ENCODE data around the gene ERFE. TPM values are rescaled to one million over a fixed set of nuclear protein-coding genes. Genes with fewer than 3 reads are reported as not detected.

ERFE gene
- total RNA-seq, 1 donor from 2014 or later, result 1.2 TPM

DNA sequence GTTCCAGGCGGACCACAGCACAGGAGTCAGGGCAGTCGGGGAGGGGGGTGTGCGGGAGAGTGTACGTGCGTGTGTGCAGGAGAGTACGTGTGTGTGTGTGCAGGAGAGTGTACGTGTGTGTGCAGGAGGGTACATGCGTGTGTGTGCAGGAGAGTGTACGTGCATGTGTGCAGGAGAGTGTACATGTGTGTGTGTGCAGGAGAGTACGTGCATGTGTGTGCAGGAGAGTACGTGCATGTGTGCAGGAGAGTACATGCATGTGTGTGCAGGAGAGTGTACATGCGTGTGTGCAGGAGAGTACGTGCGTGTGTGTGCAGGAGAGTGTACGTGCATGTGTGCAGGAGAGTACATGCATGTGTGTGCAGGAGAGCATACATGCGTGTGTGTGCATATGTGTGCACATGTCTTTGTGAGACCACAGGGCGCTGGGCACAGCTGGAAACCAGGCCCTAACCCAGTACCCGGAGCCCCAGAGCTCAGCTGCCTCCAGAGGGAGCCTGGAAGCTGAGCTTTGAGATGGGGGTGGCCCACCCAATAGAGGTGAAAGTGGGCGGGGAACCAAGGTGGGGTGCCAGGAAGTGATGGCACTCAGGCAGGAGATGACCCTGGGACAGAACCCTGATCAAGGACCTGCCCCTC lies 34.2 kb upstream of the ERFE start:
- no peaks in the 10 kb centered on the region for H3K4me1 Mint-ChIP-seq (ENCODE audit: unreplicated experiment)
- no peaks in the 10 kb centered on the region for H3K36me3 Mint-ChIP-seq (ENCODE audit: unreplicated experiment)
- peaks cover 2% of the 10 kb centered on the region for H3K27me3 Mint-ChIP-seq (ENCODE audit: unreplicated experiment)
- no peak for DNase-seq (ENCODE audit: extremely low spot score, unreplicated experiment)
- no peaks in the 10 kb centered on the region for H3K9me3 Mint-ChIP-seq (ENCODE audit: unreplicated experiment)
- TF ChIP-seq, protein P1, sequence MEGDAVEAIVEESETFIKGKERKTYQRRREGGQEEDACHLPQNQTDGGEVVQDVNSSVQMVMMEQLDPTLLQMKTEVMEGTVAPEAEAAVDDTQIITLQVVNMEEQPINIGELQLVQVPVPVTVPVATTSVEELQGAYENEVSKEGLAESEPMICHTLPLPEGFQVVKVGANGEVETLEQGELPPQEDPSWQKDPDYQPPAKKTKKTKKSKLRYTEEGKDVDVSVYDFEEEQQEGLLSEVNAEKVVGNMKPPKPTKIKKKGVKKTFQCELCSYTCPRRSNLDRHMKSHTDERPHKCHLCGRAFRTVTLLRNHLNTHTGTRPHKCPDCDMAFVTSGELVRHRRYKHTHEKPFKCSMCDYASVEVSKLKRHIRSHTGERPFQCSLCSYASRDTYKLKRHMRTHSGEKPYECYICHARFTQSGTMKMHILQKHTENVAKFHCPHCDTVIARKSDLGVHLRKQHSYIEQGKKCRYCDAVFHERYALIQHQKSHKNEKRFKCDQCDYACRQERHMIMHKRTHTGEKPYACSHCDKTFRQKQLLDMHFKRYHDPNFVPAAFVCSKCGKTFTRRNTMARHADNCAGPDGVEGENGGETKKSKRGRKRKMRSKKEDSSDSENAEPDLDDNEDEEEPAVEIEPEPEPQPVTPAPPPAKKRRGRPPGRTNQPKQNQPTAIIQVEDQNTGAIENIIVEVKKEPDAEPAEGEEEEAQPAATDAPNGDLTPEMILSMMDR (IDR thresholded peaks at IDR 0.05), result no peak
- H3K27ac Mint-ChIP-seq (ENCODE audit: unreplicated experiment), result no peak overlapping the region
- H3K4me3 Mint-ChIP-seq (ENCODE audit: unreplicated experiment), result no peak overlapping the region

DNA sequence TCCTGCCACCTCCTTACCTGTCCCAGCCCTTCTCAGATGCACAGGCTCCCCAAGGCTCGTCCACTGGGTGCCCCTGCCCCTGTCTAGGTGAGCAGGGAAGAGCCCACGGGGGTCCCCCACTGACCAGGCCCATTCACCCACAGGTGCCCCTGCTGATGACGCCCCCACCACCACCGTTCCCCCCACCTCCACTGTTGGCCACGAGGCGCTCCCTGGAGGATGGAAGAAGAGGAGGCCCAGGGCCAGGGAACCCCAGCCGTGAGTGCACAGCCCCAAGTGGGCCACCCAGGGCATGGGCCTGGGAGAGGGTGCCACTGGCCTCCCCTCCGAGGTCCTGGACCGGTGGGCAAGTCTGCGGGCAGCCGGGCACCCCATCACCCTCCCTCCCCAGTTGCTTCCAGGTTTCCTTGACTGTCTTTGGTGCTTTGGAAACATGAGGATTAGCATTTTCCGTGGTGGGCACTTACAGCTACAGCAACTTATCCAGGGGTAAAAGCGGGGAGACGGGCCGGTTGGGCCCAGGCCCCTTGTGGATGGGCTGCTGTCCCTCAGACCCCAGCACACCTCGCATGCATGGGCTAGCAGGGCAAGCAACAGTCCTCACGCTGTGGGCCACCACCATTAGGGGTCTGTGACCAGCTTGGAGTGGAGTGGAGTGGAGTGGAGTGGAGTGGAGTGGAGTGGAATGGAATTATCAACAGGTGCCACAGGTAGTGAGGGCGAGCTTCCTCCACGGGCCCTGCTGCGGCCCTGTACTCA lies 33.5 kb upstream of the ERFE start:
- no peaks in the 10 kb centered on the region for H3K9me3 Mint-ChIP-seq (ENCODE audit: unreplicated experiment)
- TF ChIP-seq, protein P1 (IDR thresholded peaks at IDR 0.05), result no peak
- no peak overlapping the region for H3K27ac Mint-ChIP-seq (ENCODE audit: unreplicated experiment)
- H3K36me3 Mint-ChIP-seq (ENCODE audit: unreplicated experiment), result no peaks in the 10 kb centered on the region
- no peak for DNase-seq (ENCODE audit: extremely low spot score, unreplicated experiment)
- no peaks in the 10 kb centered on the region for H3K4me1 Mint-ChIP-seq (ENCODE audit: unreplicated experiment)
- H3K4me3 Mint-ChIP-seq (ENCODE audit: unreplicated experiment), result no peak overlapping the region
- H3K27me3 Mint-ChIP-seq (ENCODE audit: unreplicated experiment), result no peaks in the 10 kb centered on the region

DNA sequence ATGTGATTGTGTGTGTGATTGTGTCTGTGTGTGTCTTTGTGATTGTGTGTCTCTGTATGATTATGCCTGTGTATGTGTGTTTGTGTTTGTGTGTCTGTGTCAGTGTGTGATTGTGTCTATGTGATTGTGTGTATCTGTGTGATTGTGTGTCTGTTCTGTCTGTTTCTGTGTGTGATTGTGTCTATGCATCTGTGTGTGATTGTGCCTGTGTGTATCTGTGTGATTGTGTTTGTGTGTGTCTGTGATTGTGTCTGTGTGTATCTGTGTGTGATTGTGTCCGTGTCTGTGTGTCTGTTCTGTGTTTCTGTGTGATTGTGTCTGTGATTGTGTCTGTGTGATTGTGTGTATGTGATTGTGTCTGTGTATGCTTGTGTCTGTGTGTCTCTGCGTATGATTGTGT lies 32.4 kb upstream of the ERFE start:
- no peak overlapping the region for H3K4me3 Mint-ChIP-seq (ENCODE audit: unreplicated experiment)
- H3K9me3 Mint-ChIP-seq (ENCODE audit: unreplicated experiment), result no peaks in the 10 kb centered on the region
- TF ChIP-seq, protein P1 (IDR thresholded peaks at IDR 0.05), result no peak
- no peaks in the 10 kb centered on the region for H3K27me3 Mint-ChIP-seq (ENCODE audit: unreplicated experiment)
- DNase-seq (ENCODE audit: extremely low spot score, unreplicated experiment), result no peak
- H3K36me3 Mint-ChIP-seq (ENCODE audit: unreplicated experiment), result no peaks in the 10 kb centered on the region
- no peak overlapping the region for H3K27ac Mint-ChIP-seq (ENCODE audit: unreplicated experiment)
- no peaks in the 10 kb centered on the region for H3K4me1 Mint-ChIP-seq (ENCODE audit: unreplicated experiment)

DNA sequence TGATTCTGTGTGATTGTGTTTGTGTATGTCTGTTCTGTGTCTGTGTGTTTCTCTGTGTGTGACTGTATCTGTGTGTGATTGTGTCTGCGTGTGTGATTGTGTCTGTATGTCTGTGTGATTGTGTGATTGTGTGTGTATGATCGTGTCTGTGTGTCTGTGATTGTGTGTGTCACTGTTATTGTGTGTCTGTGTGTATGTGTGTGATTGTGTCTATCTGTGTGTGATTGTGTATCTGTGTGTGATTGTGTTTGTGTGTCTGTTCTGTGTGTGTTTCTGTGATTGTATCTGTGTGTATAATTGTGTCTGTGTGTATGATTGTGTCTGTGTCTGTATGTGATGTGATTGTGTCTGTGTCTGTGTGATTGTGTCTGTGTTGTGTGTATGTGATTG lies 32.0 kb upstream of the ERFE start:
- no peak for DNase-seq (ENCODE audit: extremely low spot score, unreplicated experiment)
- Mint-ChIP-seq H3K27me3 (ENCODE audit: unreplicated experiment) (no peaks in the 10 kb centered on the region), H3K4me1 (ENCODE audit: unreplicated experiment) (no peaks in the 10 kb centered on the region), H3K27ac (ENCODE audit: unreplicated experiment) (no peak overlapping the region), H3K4me3 (ENCODE audit: unreplicated experiment) (no peak overlapping the region), H3K36me3 (ENCODE audit: unreplicated experiment) (no peaks in the 10 kb centered on the region), H3K9me3 (ENCODE audit: unreplicated experiment) (no peaks in the 10 kb centered on the region)
- TF ChIP-seq, protein P1 (IDR thresholded peaks at IDR 0.05), result no peak

Data from osteocyte (in vitro differentiated cells).